Lung (tissue), 12 donors: Measurements from ENCODE around the gene SLC9A1. TPM values are rescaled to one million over a fixed set of nuclear protein-coding genes. Genes with fewer than 3 reads are reported as not detected.

Experiments
- ATAC-seq: fragments of 200-7000 bp; cut with Tn5 transposase; one replicate; pipeline ENCODE4 v1.9.1; 2020; ENCODE audit warnings: moderate number of reproducible peaks; ENCODE audit not compliant: insufficient read depth, low FRiP score
- DNase-seq, 3 donors: peaks; one replicate each; pipeline ENCODE4 v3.0.0-alpha.2; 2013 to 2017
- H3K27ac ChIP-seq, 2 donors: one replicate each; pipeline ENCODE4 v1.5.1; 2013; ENCODE audit warnings: mild to moderate bottlenecking in 2 of 2, moderate library complexity in 2 of 2, control low read depth in 1 of 2, inconsistent platforms in 1 of 2, low read depth in 1 of 2, low read length in 1 of 2
- H3K27me3 ChIP-seq, 3 donors: one replicate each; pipeline ENCODE4 v1.5.1; 2013; ENCODE audit warnings: low read length in 2 of 3; ENCODE audit not compliant: control insufficient read depth in 3 of 3, insufficient read depth in 3 of 3
- H3K36me3 ChIP-seq, 4 donors: one replicate each; pipeline ENCODE4 v1.5.1; 2013; ENCODE audit warnings: low read length in 4 of 4, mild to moderate bottlenecking in 1 of 4, moderate library complexity in 1 of 4; ENCODE audit not compliant: control insufficient read depth in 4 of 4, insufficient read depth in 4 of 4
- H3K4me1 ChIP-seq, 5 donors: one replicate each; pipeline ENCODE4 v1.5.1; 2013; ENCODE audit warnings: low read length in 5 of 5, mild to moderate bottlenecking in 2 of 5, moderate library complexity in 1 of 5; ENCODE audit not compliant: control insufficient read depth in 5 of 5, insufficient read depth in 5 of 5
- H3K4me3 ChIP-seq: one replicate; pipeline ENCODE4 v1.5.1; 2013; ENCODE audit warnings: mild to moderate bottlenecking, control low read depth, moderate library complexity
- H3K9ac ChIP-seq, 2 donors: one replicate each; pipeline ENCODE4 v1.5.1; 2013; ENCODE audit warnings: low read length in 2 of 2, control low read depth in 1 of 2; ENCODE audit not compliant: insufficient read depth in 1 of 2
- H3K9me3 ChIP-seq, 4 donors: one replicate each; pipeline ENCODE4 v1.5.1; 2013; ENCODE audit warnings: low read length in 3 of 4, mild to moderate bottlenecking in 1 of 4, moderate library complexity in 1 of 4; ENCODE audit not compliant: control insufficient read depth in 4 of 4, insufficient read depth in 3 of 4
- WGBS, 2 donors: extraction: QIAGEN DNeasy Blood & Tissue Kit; methylation state at CpG; one replicate each; pipeline ENCODE4 v1.1.7; 2013; 5-methylcytosine and 5-hydroxymethylcytosine counted together
- polyA plus RNA-seq, 2 donors: library from polyadenylated mRNA; stranded (reverse); fragments of 200-250 nt; gene quantifications; one replicate each; pipeline ENCODE4 v1.2.1, GENCODE V29; 2013
- total RNA-seq, 2 donors: library from RNA; depleted of rRNA in 1 of 2; stranded (reverse); fragments of >200 nt in 1 of 2; gene quantifications; one replicate each; pipeline ENCODE4 v1.2.1, GENCODE V29; 2014 to 2021
- TF ChIP-seq, protein P1 (sequence below): IDR thresholded peaks from 2 replicates; pipeline ENCODE4 v1.5.1; 2012; ENCODE audit warnings: mild to moderate bottlenecking; ENCODE audit errors: control extremely low read depth, extremely low read depth
- donor health status: control.
- donor health status: control.
- donor health status: Bipolar disorder and iron deficiency.
- donor health status: healthy.
- donor health status: DM: yes; HTN: yes; CAD: no.

Gene SLC9A1
- total and polyA plus RNA-seq, 4 donors = 19.3 to 48.0 (median 24.6) TPM

DNA sequence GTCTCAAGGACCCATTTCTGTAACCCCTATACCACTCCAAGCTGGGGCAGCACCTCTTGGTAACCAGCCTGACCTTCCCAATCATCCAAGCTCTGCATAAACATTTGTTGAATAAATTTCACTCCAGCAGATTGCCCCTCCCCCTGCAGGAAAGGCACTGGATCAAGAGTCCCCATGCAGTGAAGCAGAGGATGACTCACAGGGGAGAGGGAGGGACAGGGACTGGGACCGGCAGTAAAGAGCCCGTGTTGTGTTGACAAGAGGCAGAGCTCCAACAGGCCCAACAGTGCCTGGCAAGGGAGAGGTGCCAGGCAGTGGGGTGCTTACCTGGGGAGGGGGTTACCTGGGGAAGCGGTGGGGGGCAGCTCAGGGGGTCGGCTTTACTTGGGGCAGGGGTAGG is 32.3 kb downstream of the SLC9A1 start:
- Histone ChIP-seq H3K27ac (peak overlapping the region in 1 of 2 donors; percentile 87), H3K36me3 (peaks cover 0 to 2% (median 0%) of the 10 kb centered on the region in 4 donors), H3K9me3 (no peaks in the 10 kb centered on the region), H3K4me1 (peaks cover 0 to 25% (median 23%) of the 10 kb centered on the region in 5 donors), H3K27me3 (no peaks in the 10 kb centered on the region), H3K4me3 (no peak overlapping the region), H3K9ac (no peak overlapping the region)
- WGBS, 2 donors = 48 to 80% methylated on average over 4 of the region's 4 CpGs
- DNase-seq (peak in 2 of 3 donors; percentile 35 to 50), ATAC-seq (peak; percentile 74)
- TF ChIP-seq, protein P1, sequence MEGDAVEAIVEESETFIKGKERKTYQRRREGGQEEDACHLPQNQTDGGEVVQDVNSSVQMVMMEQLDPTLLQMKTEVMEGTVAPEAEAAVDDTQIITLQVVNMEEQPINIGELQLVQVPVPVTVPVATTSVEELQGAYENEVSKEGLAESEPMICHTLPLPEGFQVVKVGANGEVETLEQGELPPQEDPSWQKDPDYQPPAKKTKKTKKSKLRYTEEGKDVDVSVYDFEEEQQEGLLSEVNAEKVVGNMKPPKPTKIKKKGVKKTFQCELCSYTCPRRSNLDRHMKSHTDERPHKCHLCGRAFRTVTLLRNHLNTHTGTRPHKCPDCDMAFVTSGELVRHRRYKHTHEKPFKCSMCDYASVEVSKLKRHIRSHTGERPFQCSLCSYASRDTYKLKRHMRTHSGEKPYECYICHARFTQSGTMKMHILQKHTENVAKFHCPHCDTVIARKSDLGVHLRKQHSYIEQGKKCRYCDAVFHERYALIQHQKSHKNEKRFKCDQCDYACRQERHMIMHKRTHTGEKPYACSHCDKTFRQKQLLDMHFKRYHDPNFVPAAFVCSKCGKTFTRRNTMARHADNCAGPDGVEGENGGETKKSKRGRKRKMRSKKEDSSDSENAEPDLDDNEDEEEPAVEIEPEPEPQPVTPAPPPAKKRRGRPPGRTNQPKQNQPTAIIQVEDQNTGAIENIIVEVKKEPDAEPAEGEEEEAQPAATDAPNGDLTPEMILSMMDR = no peak

GRCh38 chr1:27120854-27121253 is 34.1 kb downstream of the SLC9A1 start:
- ATAC-seq (no peak), DNase-seq (no peak)
- Histone ChIP-seq H3K4me3 (no peak overlapping the region), H3K27me3 (no peaks in the 10 kb centered on the region), H3K9me3 (no peaks in the 10 kb centered on the region), H3K27ac (no peak overlapping the region), H3K4me1 (peaks cover 0 to 35% (median 20%) of the 10 kb centered on the region in 5 donors), H3K9ac (no peak overlapping the region), H3K36me3 (no peaks in the 10 kb centered on the region)
- 58 to 64% methylated on average over 1 of the region's 1 CpG for WGBS, 2 donors
- TF ChIP-seq, protein P1 = no peak

DNA sequence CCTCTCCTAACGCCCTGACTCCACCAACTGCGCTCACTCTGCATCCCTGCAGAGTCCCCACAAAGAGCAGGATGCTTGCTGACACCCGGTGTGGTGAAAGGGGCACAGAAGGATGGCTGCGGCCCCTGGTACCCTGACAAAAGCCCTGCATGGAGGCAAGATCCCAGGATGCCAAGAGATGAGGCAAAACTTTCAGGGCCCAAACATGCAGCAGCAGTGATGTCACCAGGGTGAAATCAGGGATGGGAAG is 36.6 kb downstream of the SLC9A1 start:
- Histone ChIP-seq H3K27me3 (no peaks in the 10 kb centered on the region), H3K4me1 (peaks cover 0 to 39% (median 20%) of the 10 kb centered on the region in 5 donors), H3K9ac (no peak overlapping the region), H3K4me3 (no peak overlapping the region), H3K9me3 (no peaks in the 10 kb centered on the region), H3K36me3 (no peaks in the 10 kb centered on the region), H3K27ac (peak overlapping the region; percentile 2 to 79)
- TF ChIP-seq, protein P1 = no peak
- WGBS, 2 donors = 86 to 92% methylated on average over 4 of the region's 4 CpGs
- DNase-seq = no peak
- ATAC-seq = no peak

GRCh38 chr1:27117733-27118439 is 37.0 kb downstream of the SLC9A1 start:
- ATAC-seq = no peak
- DNase-seq = no peak
- Histone ChIP-seq H3K36me3 (no peaks in the 10 kb centered on the region), H3K4me3 (no peak overlapping the region), H3K9me3 (no peaks in the 10 kb centered on the region), H3K9ac (no peak overlapping the region), H3K27me3 (no peaks in the 10 kb centered on the region), H3K4me1 (peaks cover 0 to 39% (median 20%) of the 10 kb centered on the region in 5 donors), H3K27ac (peak overlapping the region in 1 of 2 donors; percentile 79)
- 76 to 86% methylated on average over 12 of the region's 12 CpGs for WGBS, 2 donors
- TF ChIP-seq, protein P1 = no peak
